ENCODE results near the gene KDM6B. TPM values are rescaled to one million over a fixed set of nuclear protein-coding genes. Genes with fewer than 3 reads are reported as not detected.

KDM6B gene
- total RNA-seq, 1 experiment from 2014 or later: 19.9 TPM

DNA sequence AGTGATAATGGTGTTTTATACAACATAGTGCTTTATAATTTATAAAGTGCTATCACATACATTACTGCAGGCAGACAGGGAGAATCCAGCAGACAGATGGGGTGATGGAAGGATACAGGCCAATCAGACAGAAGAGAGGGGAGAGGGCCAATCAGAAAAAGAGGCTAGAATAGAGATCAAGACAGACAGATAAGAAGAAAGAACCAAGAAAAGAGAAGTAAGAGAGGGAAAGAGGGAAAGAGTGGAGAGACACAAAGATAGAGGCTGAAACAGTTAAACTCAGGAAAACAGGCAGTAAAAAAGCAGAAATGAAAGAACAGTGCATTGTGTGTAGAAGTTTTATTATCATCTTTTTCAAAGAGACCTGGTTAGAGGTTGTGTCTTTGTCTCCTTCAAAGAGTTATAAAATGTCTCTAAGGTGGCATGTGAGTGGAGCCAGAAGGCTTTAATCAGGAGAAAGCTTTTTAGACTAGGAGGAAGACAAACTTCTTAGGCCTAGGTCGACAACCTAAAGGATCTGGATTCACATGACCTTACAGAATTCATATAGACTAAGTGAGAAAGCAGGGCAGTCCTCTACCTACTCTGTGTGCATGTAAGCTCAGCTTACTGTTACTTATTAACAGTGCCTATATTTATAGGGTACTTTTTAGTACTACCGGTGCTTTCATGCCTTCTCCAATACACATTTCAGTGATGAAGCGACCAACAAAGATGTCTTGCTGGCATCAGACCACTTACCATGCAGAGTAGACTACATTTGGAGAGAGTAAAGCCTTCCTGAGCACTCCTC is 46.3 kb downstream of the KDM6B start:
- DNase-seq (ENCODE audit: low read depth, low spot score): no peak
- no TSS peak for BruUV-seq (replicated peaks)
- H3K4me3 ChIP-seq (ENCODE audit: low read depth in 2 of 2, low read length in 2 of 2): no peak overlapping the region
- H3K27me3 ChIP-seq (ENCODE audit: control insufficient read depth, insufficient read depth, low read length): no peaks in the 10 kb centered on the region
- H3K9me3 ChIP-seq (ENCODE audit: control insufficient read depth, insufficient read depth, low read depth, low read length): no peaks in the 10 kb centered on the region
- no peak for TF ChIP-seq TCF7L2 (IDR thresholded peaks at IDR 0.05; ENCODE audit: low read depth, low read length)
- TF ChIP-seq, protein P1, sequence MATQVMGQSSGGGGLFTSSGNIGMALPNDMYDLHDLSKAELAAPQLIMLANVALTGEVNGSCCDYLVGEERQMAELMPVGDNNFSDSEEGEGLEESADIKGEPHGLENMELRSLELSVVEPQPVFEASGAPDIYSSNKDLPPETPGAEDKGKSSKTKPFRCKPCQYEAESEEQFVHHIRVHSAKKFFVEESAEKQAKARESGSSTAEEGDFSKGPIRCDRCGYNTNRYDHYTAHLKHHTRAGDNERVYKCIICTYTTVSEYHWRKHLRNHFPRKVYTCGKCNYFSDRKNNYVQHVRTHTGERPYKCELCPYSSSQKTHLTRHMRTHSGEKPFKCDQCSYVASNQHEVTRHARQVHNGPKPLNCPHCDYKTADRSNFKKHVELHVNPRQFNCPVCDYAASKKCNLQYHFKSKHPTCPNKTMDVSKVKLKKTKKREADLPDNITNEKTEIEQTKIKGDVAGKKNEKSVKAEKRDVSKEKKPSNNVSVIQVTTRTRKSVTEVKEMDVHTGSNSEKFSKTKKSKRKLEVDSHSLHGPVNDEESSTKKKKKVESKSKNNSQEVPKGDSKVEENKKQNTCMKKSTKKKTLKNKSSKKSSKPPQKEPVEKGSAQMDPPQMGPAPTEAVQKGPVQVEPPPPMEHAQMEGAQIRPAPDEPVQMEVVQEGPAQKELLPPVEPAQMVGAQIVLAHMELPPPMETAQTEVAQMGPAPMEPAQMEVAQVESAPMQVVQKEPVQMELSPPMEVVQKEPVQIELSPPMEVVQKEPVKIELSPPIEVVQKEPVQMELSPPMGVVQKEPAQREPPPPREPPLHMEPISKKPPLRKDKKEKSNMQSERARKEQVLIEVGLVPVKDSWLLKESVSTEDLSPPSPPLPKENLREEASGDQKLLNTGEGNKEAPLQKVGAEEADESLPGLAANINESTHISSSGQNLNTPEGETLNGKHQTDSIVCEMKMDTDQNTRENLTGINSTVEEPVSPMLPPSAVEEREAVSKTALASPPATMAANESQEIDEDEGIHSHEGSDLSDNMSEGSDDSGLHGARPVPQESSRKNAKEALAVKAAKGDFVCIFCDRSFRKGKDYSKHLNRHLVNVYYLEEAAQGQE (IDR thresholded peaks at IDR 0.05; ENCODE audit: insufficient read depth in 1 of 2, low read depth in 2 of 2, low read length in 1 of 2): no peak
- TF ChIP-seq, protein P2, sequence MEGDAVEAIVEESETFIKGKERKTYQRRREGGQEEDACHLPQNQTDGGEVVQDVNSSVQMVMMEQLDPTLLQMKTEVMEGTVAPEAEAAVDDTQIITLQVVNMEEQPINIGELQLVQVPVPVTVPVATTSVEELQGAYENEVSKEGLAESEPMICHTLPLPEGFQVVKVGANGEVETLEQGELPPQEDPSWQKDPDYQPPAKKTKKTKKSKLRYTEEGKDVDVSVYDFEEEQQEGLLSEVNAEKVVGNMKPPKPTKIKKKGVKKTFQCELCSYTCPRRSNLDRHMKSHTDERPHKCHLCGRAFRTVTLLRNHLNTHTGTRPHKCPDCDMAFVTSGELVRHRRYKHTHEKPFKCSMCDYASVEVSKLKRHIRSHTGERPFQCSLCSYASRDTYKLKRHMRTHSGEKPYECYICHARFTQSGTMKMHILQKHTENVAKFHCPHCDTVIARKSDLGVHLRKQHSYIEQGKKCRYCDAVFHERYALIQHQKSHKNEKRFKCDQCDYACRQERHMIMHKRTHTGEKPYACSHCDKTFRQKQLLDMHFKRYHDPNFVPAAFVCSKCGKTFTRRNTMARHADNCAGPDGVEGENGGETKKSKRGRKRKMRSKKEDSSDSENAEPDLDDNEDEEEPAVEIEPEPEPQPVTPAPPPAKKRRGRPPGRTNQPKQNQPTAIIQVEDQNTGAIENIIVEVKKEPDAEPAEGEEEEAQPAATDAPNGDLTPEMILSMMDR (IDR thresholded peaks at IDR 0.05): no peak
- no peak for TF ChIP-seq SIN3A (IDR thresholded peaks at IDR 0.05; ENCODE audit: borderline replicate concordance, insufficient read depth, low read depth, low read length)
- no peak for TF ChIP-seq POLR2AphosphoS5 (IDR thresholded peaks at IDR 0.05; ENCODE audit: low read depth, low read length)
- CTCF ChIA-PET: no interaction called here
- no peak overlapping the region for H3K27ac ChIP-seq (ENCODE audit: low read length)
- in situ Hi-C loops (cut with HindIII; ENCODE audit: low pct_unique_long_range_greater_than_20kb, low sequenced_read_pairs) (no loop called here), intact Hi-C loops (cut with micrococcal nuclease; ENCODE audit: unreplicated experiment) (no loop called here)
- POLR2A ChIA-PET: no interaction called here
- H3K36me3 ChIP-seq (ENCODE audit: control insufficient read depth, insufficient read depth, low read length): peaks cover 9% of the 10 kb centered on the region; the same call in 1 of the 2 replicates
- H3K4me1 ChIP-seq (ENCODE audit: control insufficient read depth, insufficient read depth, low read length): peaks cover 15% of the 10 kb centered on the region; the same call in 1 of the 2 replicates
- ATAC-seq: no peak

- Histone ChIP-seq H3K36me3 (ENCODE audit: control insufficient read depth, insufficient read depth, low read length) (peaks cover 9% of the 10 kb centered on the region; the same call in 1 of the 2 replicates), H3K4me3 (ENCODE audit: low read depth in 2 of 2, low read length in 2 of 2) (no peak overlapping the region), H3K4me1 (ENCODE audit: control insufficient read depth, insufficient read depth, low read length) (peaks cover 15% of the 10 kb centered on the region; the same call in 1 of the 2 replicates), H3K27ac (ENCODE audit: low read length) (no peak overlapping the region), H3K9me3 (ENCODE audit: control insufficient read depth, insufficient read depth, low read depth, low read length) (no peaks in the 10 kb centered on the region), H3K27me3 (ENCODE audit: control insufficient read depth, insufficient read depth, low read length) (no peaks in the 10 kb centered on the region)
- no TSS peak for BruUV-seq (replicated peaks)
- DNase-seq (ENCODE audit: low read depth, low spot score): no peak
- in situ Hi-C loops (cut with HindIII; ENCODE audit: low pct_unique_long_range_greater_than_20kb, low sequenced_read_pairs): no loop called here
- POLR2A ChIA-PET: no interaction called here
- CTCF ChIA-PET: no interaction called here
- ATAC-seq: no peak
- TF ChIP-seq, protein P2 (IDR thresholded peaks at IDR 0.05): no peak
- TF ChIP-seq POLR2AphosphoS5 (IDR thresholded peaks at IDR 0.05; ENCODE audit: low read depth, low read length) (no peak), TCF7L2 (IDR thresholded peaks at IDR 0.05; ENCODE audit: low read depth, low read length) (no peak), SIN3A (IDR thresholded peaks at IDR 0.05; ENCODE audit: borderline replicate concordance, insufficient read depth, low read depth, low read length) (no peak)
- TF ChIP-seq, protein P1 (IDR thresholded peaks at IDR 0.05; ENCODE audit: insufficient read depth in 1 of 2, low read depth in 2 of 2, low read length in 1 of 2): no peak
- intact Hi-C loops (cut with micrococcal nuclease; ENCODE audit: unreplicated experiment): no loop called here
Observed at GRCh38 chr17:7881276-7882054, 47.4 kb downstream of the KDM6B start.

Measured in Panc1 (cell line).